A549 (cell line): ENCODE data around the gene CATSPERB.

Experiments used
- BHLHE40 ChIP-seq: IDR thresholded peaks from 2 replicates; pipeline ENCODE4 v1.6.1; 2012; ENCODE audit warnings: low read depth, low read length, inconsistent platforms
- CTCF ChIP-seq: fragments of >200 bp; sonication (Bioruptor Twin); formaldehyde crosslinking; IDR thresholded peaks from 3 replicates; pipeline ENCODE4 v1.5.1; 2016
- ESRRA ChIP-seq: fragments of 150-350 bp; IDR thresholded peaks from 2 replicates; pipeline ENCODE4 v1.6.1; 2014; ENCODE audit warnings: mild to moderate bottlenecking, low read length, borderline replicate concordance
- JUN ChIP-seq, 2 experiments: fragments of >200 bp; sonication (Bioruptor Twin); formaldehyde crosslinking; IDR thresholded peaks; 2 replicates in 1 of 2; 3 replicates in 1 of 2; pipeline ENCODE4 v1.6.1; 2016 to 2017
- KDM1A ChIP-seq: fragments of 200-600 bp; sonication (generic); IDR thresholded peaks from 2 replicates; pipeline ENCODE4 v1.6.1; 2016; ENCODE audit warnings: low read depth, mild to moderate bottlenecking
- POLR2AphosphoS2 ChIP-seq: conservative IDR thresholded peaks from 2 replicates; pipeline ENCODE4 v1.6.1; 2012; ENCODE audit warnings: low read length, improper control_type of control experiment, inconsistent platforms
- REST ChIP-seq: fragments of 200-600 bp; sonication (generic); IDR thresholded peaks from 2 replicates; pipeline ENCODE4 v1.6.1; 2016; ENCODE audit warnings: antibody characterized with exemption, mild to moderate bottlenecking, moderate library complexity
- ZSCAN20 ChIP-seq: fragments of 250-450 bp; sonication (Bioruptor Pico); IDR thresholded peaks from 2 replicates; pipeline ENCODE4 v1.8.0; 2022; ENCODE audit warnings: mild to moderate bottlenecking, moderate library complexity

GRCh38 chr14:91545946-91546716 lies 185.8 kb downstream of the CATSPERB start:
- no peak for TF ChIP-seq CTCF
- TF ChIP-seq BHLHE40 = no peak
- no peak for TF ChIP-seq KDM1A
- no peak for TF ChIP-seq ESRRA
- no peak for TF ChIP-seq POLR2AphosphoS2
- no peak for TF ChIP-seq JUN (IDR thresholded peaks at IDR 0.05)
- no peak for TF ChIP-seq REST
- TF ChIP-seq ZSCAN20 = no peak
